ENCODE data around the gene ADAMTSL1.

ADAMTSL1 gene

GRCh38 chr9:18723366-18723765 is 249.4 kb downstream of the ADAMTSL1 start:
- DNase-seq (ENCODE audit: low read depth in 2 of 2, low spot score in 1 of 2) = no peak

- no peak for DNase-seq (ENCODE audit: low read depth in 2 of 2, low spot score in 1 of 2)
Measured at GRCh38 chr9:18726546-18726945, 252.6 kb downstream of the ADAMTSL1 start.

GRCh38 chr9:18727904-18728303 is 254.0 kb downstream of the ADAMTSL1 start:
- no peak for DNase-seq (ENCODE audit: low read depth in 2 of 2, low spot score in 1 of 2)

- DNase-seq (ENCODE audit: low read depth in 2 of 2, low spot score in 1 of 2) = no peak
Measured at GRCh38 chr9:18728642-18729041, 254.7 kb downstream of the ADAMTSL1 start.

GRCh38 chr9:18730241-18730640 is 256.3 kb downstream of the ADAMTSL1 start:
- DNase-seq (ENCODE audit: low read depth in 2 of 2, low spot score in 1 of 2) = no peak

GRCh38 chr9:18739127-18739526 is 265.2 kb downstream of the ADAMTSL1 start:
- DNase-seq (ENCODE audit: low read depth in 2 of 2, low spot score in 1 of 2) = no peak

GRCh38 chr9:18739641-18740318 is 265.8 kb downstream of the ADAMTSL1 start:
- no peak for DNase-seq (ENCODE audit: low read depth in 2 of 2, low spot score in 1 of 2)

GRCh38 chr9:18741359-18741758 is 267.4 kb downstream of the ADAMTSL1 start:
- no peak for DNase-seq (ENCODE audit: low read depth in 2 of 2, low spot score in 1 of 2)

GRCh38 chr9:18741945-18742344 is 268.0 kb downstream of the ADAMTSL1 start:
- no peak for DNase-seq (ENCODE audit: low read depth in 2 of 2, low spot score in 1 of 2)

GRCh38 chr9:18743421-18743820 is 269.5 kb downstream of the ADAMTSL1 start:
- no peak for DNase-seq (ENCODE audit: low read depth in 2 of 2, low spot score in 1 of 2)

- no peak for DNase-seq (ENCODE audit: low read depth in 2 of 2, low spot score in 1 of 2)
Measured at GRCh38 chr9:18743971-18744370, 270.0 kb downstream of the ADAMTSL1 start.

GRCh38 chr9:18745710-18746109 is 271.8 kb downstream of the ADAMTSL1 start:
- DNase-seq (ENCODE audit: low read depth in 2 of 2, low spot score in 1 of 2) = no peak

- DNase-seq (ENCODE audit: low read depth in 2 of 2, low spot score in 1 of 2) = no peak
Measured at GRCh38 chr9:18746631-18747030, 272.7 kb downstream of the ADAMTSL1 start.

GRCh38 chr9:18747595-18747994 is 273.6 kb downstream of the ADAMTSL1 start:
- DNase-seq (ENCODE audit: low read depth in 2 of 2, low spot score in 1 of 2) = no peak

GRCh38 chr9:18748251-18748701 is 274.3 kb downstream of the ADAMTSL1 start:
- no peak for DNase-seq (ENCODE audit: low read depth in 2 of 2, low spot score in 1 of 2)

GRCh38 chr9:18749711-18750110 is 275.8 kb downstream of the ADAMTSL1 start:
- no peak for DNase-seq (ENCODE audit: low read depth in 2 of 2, low spot score in 1 of 2)

GRCh38 chr9:18753904-18754303 is 280.0 kb downstream of the ADAMTSL1 start:
- DNase-seq (ENCODE audit: low read depth in 2 of 2, low spot score in 1 of 2) = no peak

- no peak for DNase-seq (ENCODE audit: low read depth in 2 of 2, low spot score in 1 of 2)
Measured at GRCh38 chr9:18754537-18754936, 280.6 kb downstream of the ADAMTSL1 start.

- DNase-seq (ENCODE audit: low read depth in 2 of 2, low spot score in 1 of 2) = no peak
Measured at GRCh38 chr9:18755263-18755662, 281.3 kb downstream of the ADAMTSL1 start.

GRCh38 chr9:18756712-18757125 is 282.8 kb downstream of the ADAMTSL1 start:
- DNase-seq (ENCODE audit: low read depth in 2 of 2, low spot score in 1 of 2) = no peak

- DNase-seq (ENCODE audit: low read depth in 2 of 2, low spot score in 1 of 2) = no peak
Measured at GRCh38 chr9:18759827-18760226, 285.9 kb downstream of the ADAMTSL1 start.

- no peak for DNase-seq (ENCODE audit: low read depth in 2 of 2, low spot score in 1 of 2)
Measured at GRCh38 chr9:18761742-18762300, 287.9 kb downstream of the ADAMTSL1 start.

GRCh38 chr9:18766989-18767550 is 293.1 kb downstream of the ADAMTSL1 start:
- DNase-seq (ENCODE audit: low read depth in 2 of 2, low spot score in 1 of 2) = no peak
